Spleen (tissue), 11 donors: Measurements from ENCODE around the gene ALDH1L1. TPM values are rescaled to one million over a fixed set of nuclear protein-coding genes. Genes with fewer than 3 reads are reported as not detected.

Source experiments
- DNase-seq: peaks from one replicate; pipeline ENCODE4 v3.0.0-alpha.2; 2020
- H3K27ac ChIP-seq, 8 donors: fragments of 200-600 bp; sonication (generic) in 7 of 8; 1 replicate in 4 of 8; 2 replicates in 4 of 8; pipeline versions ENCODE4 v1.5.0 to v1.8.0; 2016 to 2021; ENCODE audit warnings: inconsistent platforms in 4 of 8, mild to moderate bottlenecking in 4 of 8, moderate library complexity in 1 of 8
- H3K27me3 ChIP-seq, 7 donors: fragments of 200-600 bp; sonication (generic) in 6 of 7; replicated peaks in 1 of 7; 1 replicate in 4 of 7; 2 replicates in 3 of 7; pipeline versions ENCODE4 v1.5.0 to v1.8.0; 2016 to 2021; ENCODE audit warnings: inconsistent platforms in 3 of 7, mild to moderate bottlenecking in 1 of 7
- H3K36me3 ChIP-seq, 6 donors: fragments of 200-600 bp; sonication (generic) in 5 of 6; 1 replicate in 4 of 6; 2 replicates in 2 of 6; pipeline versions ENCODE4 v1.5.0 to v1.8.0; 2016 to 2021; ENCODE audit warnings: inconsistent platforms in 2 of 6
- H3K4me1 ChIP-seq, 6 donors: fragments of 200-600 bp; sonication (generic) in 5 of 6; 1 replicate in 3 of 6; 2 replicates in 3 of 6; pipeline versions ENCODE4 v1.5.0 to v1.8.0; 2016 to 2021; ENCODE audit warnings: inconsistent platforms in 3 of 6
- H3K4me3 ChIP-seq, 8 donors: fragments of 200-600 bp; sonication (generic) in 7 of 8; 1 replicate in 4 of 8; 2 replicates in 4 of 8; pipeline versions ENCODE4 v1.5.0 to v1.8.0; 2016 to 2021; ENCODE audit warnings: inconsistent platforms in 4 of 8, mild to moderate bottlenecking in 4 of 8, moderate library complexity in 2 of 8
- H3K9me3 ChIP-seq, 8 donors: fragments of 200-600 bp; sonication (generic) in 7 of 8; 1 replicate in 4 of 8; 2 replicates in 4 of 8; pipeline versions ENCODE4 v1.5.0 to v1.8.0; 2016 to 2021; ENCODE audit warnings: inconsistent platforms in 4 of 8
- CTCF ChIP-seq, 11 experiments: fragments of 200-600 bp in 7 of 11; fragments of 450-650 bp in 4 of 11; sonication (generic) in 4 of 11; IDR thresholded peaks in 8 of 11; conservative IDR thresholded peaks in 3 of 11; 1 replicate in 7 of 11; 2 replicates in 4 of 11; pipeline versions ENCODE4 v1.4.0 to v1.8.0; 2016 to 2021; ENCODE audit warnings: antibody characterized with exemption in 11 of 11, inconsistent platforms in 4 of 11, mild to moderate bottlenecking in 1 of 11
- POLR2A ChIP-seq, 3 donors: fragments of 450-650 bp; IDR thresholded peaks; one replicate each; pipeline ENCODE4 v1.5.1; 2017; ENCODE audit warnings: antibody characterized with exemption in 3 of 3, mild to moderate bottlenecking in 1 of 3
- POLR2AphosphoS5 ChIP-seq, 3 donors: sonication (generic); formaldehyde crosslinking; IDR thresholded peaks; one replicate each; pipeline ENCODE4 v1.5.1; 2017; ENCODE audit warnings: antibody characterized with exemption in 3 of 3
- WGBS, 5 donors: extraction: QIAGEN DNeasy Blood & Tissue Kit in 3 of 5; methylation state at CpG; one replicate each; pipeline versions ENCODE4 v1.1.5 to v1.1.7; 2013 to 2018; 5-methylcytosine and 5-hydroxymethylcytosine counted together
- intact Hi-C: fragments of 100-400 bp; cut with DNase I; formaldehyde crosslinking; loops from one replicate; pipeline ENCODE4 v1.15.0; 2023; ENCODE audit warnings: low total_unique reads
- polyA plus RNA-seq, 3 donors: library from polyadenylated mRNA; stranded (reverse); fragments of 200-250 nt; gene quantifications; one replicate each; pipeline ENCODE4 v1.2.1, GENCODE V29; 2013
- total RNA-seq, 7 donors: library from RNA; depleted of rRNA in 3 of 7; stranded (reverse); fragments of >200 nt in 3 of 7; fragmentation: NEBNext Ultra II Directional in 4 of 7; extraction: Animal tissue kit (Norgen Biotek cat#: 25700) in 4 of 7; gene quantifications; one replicate each; pipeline versions ENCODE4 v1.1.0 to v1.2.1, GENCODE V29; 2016 to 2021
- donor health status: healthy with polysubstance abuse.
- donor health status: DM: no; HTN: no; CAD: no; lungs with moderate emphysema.
- donor health status: DM: no; HTN: no; CAD: no.
- donor health status: Bipolar disorder and iron deficiency.
- donor health status: healthy.
- donor health status: DM: no; HTN: no; CAD: no.
- donor health status: DM: yes; HTN: yes; CAD: no.

ALDH1L1 gene
- total and polyA plus RNA-seq, 10 donors: 0.09 to 1.3 (median 0.29) TPM; not detected in 3

GRCh38 chr3:126124896-126125295, 55.5 kb downstream of the ALDH1L1 start:
- 81 to 94% (median 92%) methylated on average over 3 to 9 of the region's 9 CpGs for WGBS, 5 donors
- H3K9me3 ChIP-seq: no peaks in the 10 kb centered on the region
- peaks cover 0 to 23% (median 0%) of the 10 kb centered on the region in 7 donors for H3K27me3 ChIP-seq
- no peak for TF ChIP-seq POLR2A (IDR thresholded peaks at IDR 0.05)
- TF ChIP-seq POLR2AphosphoS5 (IDR thresholded peaks at IDR 0.05): no peak
- TF ChIP-seq CTCF (IDR thresholded peaks at IDR 0.05 in 8 of 11, conservative IDR thresholded peaks at IDR 0.05 in 3 of 11): no peak
- H3K4me3 ChIP-seq: no peak overlapping the region
- intact Hi-C loops: no loop called here
- H3K27ac ChIP-seq: no peak overlapping the region
- no peaks in the 10 kb centered on the region for H3K36me3 ChIP-seq
- peaks cover 0 to 13% (median 7%) of the 10 kb centered on the region in 6 donors for H3K4me1 ChIP-seq
- peak; percentile 27 for DNase-seq

- no peak overlapping the region for H3K27ac ChIP-seq
- no peaks in the 10 kb centered on the region for H3K9me3 ChIP-seq
- H3K27me3 ChIP-seq: peaks cover 0 to 22% (median 0%) of the 10 kb centered on the region in 7 donors
- WGBS, 5 donors: 74 to 85% (median 76%) methylated on average over 7 to 10 of the region's 10 CpGs
- TF ChIP-seq POLR2A (IDR thresholded peaks at IDR 0.05) (no peak), POLR2AphosphoS5 (IDR thresholded peaks at IDR 0.05) (no peak), CTCF (IDR thresholded peaks at IDR 0.05 in 8 of 11, conservative IDR thresholded peaks at IDR 0.05 in 3 of 11) (no peak)
- peaks cover 0 to 8% (median 4%) of the 10 kb centered on the region in 6 donors for H3K4me1 ChIP-seq
- no peaks in the 10 kb centered on the region for H3K36me3 ChIP-seq
- DNase-seq: peak; percentile 59
- H3K4me3 ChIP-seq: no peak overlapping the region
- intact Hi-C loops: no loop called here
Observed at GRCh38 chr3:126124148-126124868, 56.1 kb downstream of the ALDH1L1 start.

DNA sequence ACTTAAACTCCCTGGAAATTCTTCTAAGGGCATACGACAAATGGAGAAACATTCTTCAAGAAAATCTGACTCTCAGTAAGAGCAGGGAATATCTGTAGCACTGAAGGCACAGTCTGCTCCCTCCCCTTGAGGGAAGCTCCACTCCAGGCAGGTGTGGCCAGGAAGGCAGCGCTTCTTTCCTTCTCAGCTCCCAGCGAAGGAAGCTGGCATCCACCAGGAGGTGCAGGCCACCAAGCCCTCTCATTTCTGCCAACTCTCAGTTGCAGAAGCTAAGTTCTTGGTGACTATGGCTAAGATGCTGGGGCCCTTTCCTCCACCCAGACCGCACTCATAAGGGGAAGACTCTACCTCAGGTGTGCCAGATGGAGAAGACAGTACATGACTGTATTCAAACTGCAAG, 58.8 kb downstream of the ALDH1L1 start:
- H3K27ac ChIP-seq: no peak overlapping the region
- no peaks in the 10 kb centered on the region for H3K36me3 ChIP-seq
- peak; percentile 27 for DNase-seq
- WGBS, 5 donors: 84 to 100% (median 92%) methylated on average over 2 to 4 of the region's 4 CpGs
- H3K9me3 ChIP-seq: no peaks in the 10 kb centered on the region
- intact Hi-C loops: no loop called here
- H3K4me3 ChIP-seq: no peak overlapping the region
- TF ChIP-seq CTCF (IDR thresholded peaks at IDR 0.05 in 8 of 11, conservative IDR thresholded peaks at IDR 0.05 in 3 of 11) (no peak), POLR2A (IDR thresholded peaks at IDR 0.05) (no peak), POLR2AphosphoS5 (IDR thresholded peaks at IDR 0.05) (no peak)
- no peaks in the 10 kb centered on the region for H3K4me1 ChIP-seq
- H3K27me3 ChIP-seq: peaks cover 0 to 37% (median 0%) of the 10 kb centered on the region in 7 donors

DNA sequence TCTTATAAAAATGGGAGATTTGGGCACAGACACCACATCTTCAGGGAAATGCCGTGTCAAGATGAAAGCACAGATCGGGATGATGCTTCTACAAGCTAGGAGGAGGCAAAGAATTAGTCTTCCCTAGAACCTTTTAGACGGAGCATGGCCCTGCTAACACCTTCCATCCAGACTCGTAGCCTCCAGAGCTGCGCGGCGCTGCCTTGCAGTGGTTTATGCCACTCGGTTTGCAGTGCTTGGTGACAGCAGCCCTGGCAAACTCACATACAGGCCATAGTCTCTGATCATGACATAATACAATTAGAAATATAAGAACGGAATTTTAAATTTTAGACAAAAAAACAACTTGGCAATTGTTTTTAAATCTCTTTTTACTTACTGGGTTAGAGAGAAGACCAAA, 59.3 kb downstream of the ALDH1L1 start:
- no peaks in the 10 kb centered on the region for H3K4me1 ChIP-seq
- 85 to 94% (median 92%) methylated on average over 9 of the region's 9 CpGs for WGBS, 5 donors
- no peaks in the 10 kb centered on the region for H3K36me3 ChIP-seq
- no peak overlapping the region for H3K27ac ChIP-seq
- H3K9me3 ChIP-seq: no peaks in the 10 kb centered on the region
- TF ChIP-seq CTCF (IDR thresholded peaks at IDR 0.05 in 8 of 11, conservative IDR thresholded peaks at IDR 0.05 in 3 of 11) (no peak), POLR2A (IDR thresholded peaks at IDR 0.05) (no peak), POLR2AphosphoS5 (IDR thresholded peaks at IDR 0.05) (no peak)
- DNase-seq: peak; percentile 31
- peaks cover 0 to 37% (median 0%) of the 10 kb centered on the region in 7 donors for H3K27me3 ChIP-seq
- intact Hi-C loops: no loop called here
- H3K4me3 ChIP-seq: no peak overlapping the region
